H9 (cell line): Measurements from ENCODE around the gene CSTPP1. TPM values are rescaled to one million over a fixed set of nuclear protein-coding genes. Genes with fewer than 3 reads are reported as not detected.

Source experiments
- DNase-seq: peaks from one replicate; pipeline ENCODE4 v3.0.0-alpha.2; 2017
- H2AFZ ChIP-seq: one replicate; pipeline ENCODE4 v1.6.1; 2013; ENCODE audit warnings: mild to moderate bottlenecking, low read length, control low read depth, moderate library complexity
- H2AK5ac ChIP-seq: 2 replicates; pipeline ENCODE4 v1.6.1; 2013; ENCODE audit warnings: low read length, control low read depth, mixed read lengths; ENCODE audit not compliant: insufficient read length
- H2BK120ac ChIP-seq: one replicate; pipeline ENCODE4 v1.6.1; 2013; ENCODE audit warnings: low read depth, mild to moderate bottlenecking, low read length, control low read depth, inconsistent platforms; ENCODE audit not compliant: poor library complexity, severe bottlenecking
- H2BK12ac ChIP-seq: 2 replicates; pipeline ENCODE4 v1.6.1; 2013; ENCODE audit warnings: low read length, control low read depth, mixed read lengths, low read depth; ENCODE audit not compliant: insufficient read length
- H2BK15ac ChIP-seq: 2 replicates; pipeline ENCODE4 v1.6.1; 2013; ENCODE audit warnings: low read depth, low read length, control low read depth
- H2BK20ac ChIP-seq: one replicate; pipeline ENCODE4 v1.6.1; 2013; ENCODE audit warnings: low read depth, mild to moderate bottlenecking, low read length, control low read depth, inconsistent platforms; ENCODE audit not compliant: poor library complexity, severe bottlenecking
- H2BK5ac ChIP-seq: 2 replicates; pipeline ENCODE4 v1.6.1; 2013; ENCODE audit warnings: low read length, control low read depth, mixed read lengths; ENCODE audit not compliant: insufficient read length
- H3K14ac ChIP-seq: 2 replicates; pipeline ENCODE4 v1.6.1; 2013; ENCODE audit warnings: low read length, control low read depth; ENCODE audit not compliant: insufficient read depth
- H3K18ac ChIP-seq: 2 replicates; pipeline ENCODE4 v1.6.1; 2013; ENCODE audit warnings: low read depth, mild to moderate bottlenecking, mixed read lengths, low read length, control low read depth; ENCODE audit not compliant: insufficient read length
- H3K23ac ChIP-seq: 2 replicates; pipeline ENCODE4 v1.6.1; 2013; ENCODE audit warnings: low read length, control low read depth, mixed read lengths, low read depth; ENCODE audit not compliant: insufficient read length
- H3K23me2 ChIP-seq: 2 replicates; pipeline ENCODE4 v1.6.1; 2013; ENCODE audit warnings: low read depth, mild to moderate bottlenecking, mixed read lengths, low read length, control low read depth; ENCODE audit not compliant: insufficient read length, poor library complexity, severe bottlenecking
- H3K27ac ChIP-seq: 2 replicates; pipeline ENCODE4 v1.5.1; 2013; ENCODE audit warnings: low read length, control low read depth, mixed read lengths, low read depth; ENCODE audit not compliant: insufficient read length
- H3K27me3 ChIP-seq: 2 replicates; pipeline ENCODE4 v1.6.1; 2013; ENCODE audit warnings: low read length, control low read depth, inconsistent platforms; ENCODE audit not compliant: insufficient read depth
- H3K4ac ChIP-seq: 2 replicates; pipeline ENCODE4 v1.6.1; 2013; ENCODE audit warnings: low read depth, mild to moderate bottlenecking, control low read depth, inconsistent platforms, low read length, moderate library complexity
- H3K4me1 ChIP-seq: 2 replicates; pipeline ENCODE4 v1.6.1; 2013; ENCODE audit warnings: low read length, control low read depth, inconsistent platforms; ENCODE audit not compliant: insufficient read depth
- H3K4me2 ChIP-seq: 2 replicates; pipeline ENCODE4 v1.6.1; 2013; ENCODE audit warnings: low read length, control low read depth, mixed read lengths; ENCODE audit not compliant: insufficient read length, insufficient read depth
- H3K56ac ChIP-seq: 2 replicates; pipeline ENCODE4 v1.6.1; 2013; ENCODE audit warnings: low read depth, mild to moderate bottlenecking, mixed read lengths, low read length, control low read depth; ENCODE audit not compliant: insufficient read length
- H3K79me1 ChIP-seq: 2 replicates; pipeline ENCODE4 v1.6.1; 2013; ENCODE audit warnings: low read depth, mild to moderate bottlenecking, moderate library complexity, low read length, control low read depth, inconsistent platforms; ENCODE audit not compliant: insufficient read depth, poor library complexity, severe bottlenecking
- H3K79me2 ChIP-seq: 2 replicates; pipeline ENCODE4 v1.6.1; 2013; ENCODE audit warnings: low read length, control low read depth, inconsistent platforms; ENCODE audit not compliant: insufficient read depth
- H3K9ac ChIP-seq: 2 replicates; pipeline ENCODE4 v1.6.1; 2013; ENCODE audit warnings: low read length, control low read depth, mixed read lengths; ENCODE audit not compliant: insufficient read length; ENCODE audit errors: extremely low read depth
- H3K9me3 ChIP-seq: one replicate; pipeline ENCODE4 v1.6.1; 2013; ENCODE audit warnings: low read depth, low read length, inconsistent platforms; ENCODE audit not compliant: control insufficient read depth
- H3T11ph ChIP-seq: one replicate; pipeline ENCODE4 v1.6.1; 2013; ENCODE audit warnings: mild to moderate bottlenecking, low read length, control low read depth, inconsistent platforms
- H4K20me1 ChIP-seq: one replicate; pipeline ENCODE4 v1.6.1; 2013; ENCODE audit not compliant: control insufficient read depth, insufficient read length, insufficient read depth
- H4K5ac ChIP-seq: 2 replicates; pipeline ENCODE4 v1.6.1; 2013; ENCODE audit warnings: low read depth, mild to moderate bottlenecking, mixed read lengths, low read length, control low read depth; ENCODE audit not compliant: insufficient read length
- H4K8ac ChIP-seq: replicated peaks from 2 replicates; pipeline ENCODE4 v1.6.1; 2013; ENCODE audit warnings: low read length, control low read depth, mixed read lengths, low read depth; ENCODE audit not compliant: insufficient read length
- H4K91ac ChIP-seq: 2 replicates; pipeline ENCODE4 v1.6.1; 2013; ENCODE audit warnings: low read depth, mild to moderate bottlenecking, moderate library complexity, mixed read lengths, low read length, control low read depth; ENCODE audit not compliant: insufficient read length
- H3K27ac Mint-ChIP-seq, 3 experiments: 2 replicates in 2 of 3; 3 replicates in 1 of 3; pipeline ENCODE4 v1.8.0; 2020 to 2021; ENCODE audit warnings: mixed read lengths in 3 of 3, mild to moderate bottlenecking in 1 of 3, moderate library complexity in 1 of 3
- H3K27me3 Mint-ChIP-seq: 2 replicates; pipeline ENCODE4 v1.8.0; 2021; ENCODE audit warnings: low read depth, mild to moderate bottlenecking, moderate library complexity, mixed read lengths
- H3K36me3 Mint-ChIP-seq, 3 experiments: 2 replicates in 2 of 3; 3 replicates in 1 of 3; pipeline ENCODE4 v1.8.0; 2020 to 2021; ENCODE audit warnings: low read depth in 3 of 3, mixed read lengths in 3 of 3; ENCODE audit not compliant: insufficient read depth in 1 of 3
- H3K4me1 Mint-ChIP-seq, 2 experiments: 2 replicates each; pipeline ENCODE4 v1.8.0; 2020; ENCODE audit warnings: mixed read lengths in 2 of 2
- H3K4me3 Mint-ChIP-seq, 2 experiments: 2 replicates in 1 of 2; 3 replicates in 1 of 2; pipeline ENCODE4 v1.8.0; 2020 to 2021; ENCODE audit warnings: mild to moderate bottlenecking in 2 of 2, mixed read lengths in 2 of 2, moderate library complexity in 1 of 2
- H3K9me3 Mint-ChIP-seq, 2 experiments: 2 replicates in 1 of 2; 3 replicates in 1 of 2; pipeline ENCODE4 v1.8.0; 2020; ENCODE audit warnings: mild to moderate bottlenecking in 2 of 2, mixed read lengths in 2 of 2, moderate library complexity in 1 of 2
- WGBS: extraction: QIAGEN DNeasy Blood & Tissue Kit; methylation state at CpG from one replicate; pipeline ENCODE4 v1.1.7; 2013; ENCODE audit warnings: missing lambda C conversion rate, low lambda C conversion rate, mixed read lengths; ENCODE audit not compliant: insufficient read length; ENCODE audit errors: extremely low coverage; 5-methylcytosine and 5-hydroxymethylcytosine counted together
- total RNA-seq: library from RNA; stranded (reverse); gene quantifications from 2 replicates; pipeline ENCODE4 v1.2.1, GENCODE V29; 2021
- TF ChIP-seq, protein P1 (sequence below): fragments of 200-600 bp; sonication (generic); conservative IDR thresholded peaks from 3 replicates; pipeline ENCODE4 v1.8.0; 2021; ENCODE audit warnings: antibody characterized with exemption, mild to moderate bottlenecking

Gene CSTPP1
- total RNA-seq, 1 experiment from 2014 or later: 21.2 TPM

DNA sequence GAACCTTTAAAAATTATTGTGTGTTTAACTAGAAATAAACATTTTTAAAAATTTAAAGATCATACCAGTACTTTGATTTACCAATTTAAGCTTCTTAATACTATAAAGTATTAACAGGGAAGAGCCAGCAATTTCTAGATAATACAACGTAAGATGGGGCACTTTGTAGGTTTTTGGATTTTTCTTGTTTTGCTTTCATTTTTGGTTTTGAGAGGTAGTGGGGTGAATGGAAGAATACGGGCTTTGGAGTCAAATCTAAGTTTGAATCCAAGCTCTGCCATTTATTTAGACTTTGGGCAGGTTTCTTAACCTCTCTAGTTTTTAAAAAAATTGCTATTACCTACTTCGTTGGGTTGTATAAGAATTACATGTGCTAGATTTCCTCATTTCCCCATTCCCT lies 44.9 kb downstream of the CSTPP1 start:
- Mint-ChIP-seq H3K4me3 (no peak overlapping the region), H3K27ac (no peak overlapping the region), H3K9me3 (no peaks in the 10 kb centered on the region), H3K4me1 (peaks cover 33 to 43% of the 10 kb centered on the region in 2 experiments), H3K27me3 (no peaks in the 10 kb centered on the region; the same call in 1 of the 2 replicates), H3K36me3 (no peaks in the 10 kb centered on the region)
- H3K79me1 ChIP-seq: no peaks in the 10 kb centered on the region
- H2BK5ac ChIP-seq: no peak overlapping the region
- no peak overlapping the region for H3K56ac ChIP-seq
- no peaks in the 10 kb centered on the region for H3K79me2 ChIP-seq
- TF ChIP-seq, protein P1, sequence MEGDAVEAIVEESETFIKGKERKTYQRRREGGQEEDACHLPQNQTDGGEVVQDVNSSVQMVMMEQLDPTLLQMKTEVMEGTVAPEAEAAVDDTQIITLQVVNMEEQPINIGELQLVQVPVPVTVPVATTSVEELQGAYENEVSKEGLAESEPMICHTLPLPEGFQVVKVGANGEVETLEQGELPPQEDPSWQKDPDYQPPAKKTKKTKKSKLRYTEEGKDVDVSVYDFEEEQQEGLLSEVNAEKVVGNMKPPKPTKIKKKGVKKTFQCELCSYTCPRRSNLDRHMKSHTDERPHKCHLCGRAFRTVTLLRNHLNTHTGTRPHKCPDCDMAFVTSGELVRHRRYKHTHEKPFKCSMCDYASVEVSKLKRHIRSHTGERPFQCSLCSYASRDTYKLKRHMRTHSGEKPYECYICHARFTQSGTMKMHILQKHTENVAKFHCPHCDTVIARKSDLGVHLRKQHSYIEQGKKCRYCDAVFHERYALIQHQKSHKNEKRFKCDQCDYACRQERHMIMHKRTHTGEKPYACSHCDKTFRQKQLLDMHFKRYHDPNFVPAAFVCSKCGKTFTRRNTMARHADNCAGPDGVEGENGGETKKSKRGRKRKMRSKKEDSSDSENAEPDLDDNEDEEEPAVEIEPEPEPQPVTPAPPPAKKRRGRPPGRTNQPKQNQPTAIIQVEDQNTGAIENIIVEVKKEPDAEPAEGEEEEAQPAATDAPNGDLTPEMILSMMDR: no peak
- no peak overlapping the region for H4K5ac ChIP-seq
- no peak overlapping the region for H3K4ac ChIP-seq
- peaks cover 5% of the 10 kb centered on the region for H3K4me1 ChIP-seq
- no peak overlapping the region for H2BK12ac ChIP-seq
- no peak overlapping the region for H2AK5ac ChIP-seq
- no peaks in the 10 kb centered on the region for H3K23me2 ChIP-seq
- no peak overlapping the region for H3T11ph ChIP-seq
- no peak overlapping the region for H2BK120ac ChIP-seq
- no peak overlapping the region for H4K91ac ChIP-seq
- no peak for DNase-seq
- H3K9me3 ChIP-seq: no peaks in the 10 kb centered on the region
- H2BK20ac ChIP-seq: no peak overlapping the region
- no peak overlapping the region for H4K8ac ChIP-seq
- H3K27me3 ChIP-seq: no peaks in the 10 kb centered on the region
- no peak overlapping the region for H2AFZ ChIP-seq
- H3K14ac ChIP-seq: no peak overlapping the region
- no peak overlapping the region for H3K18ac ChIP-seq
- no CpG with 5 or more reads among the region's 3 CpGs for WGBS
- no peak overlapping the region for H3K9ac ChIP-seq
- H2BK15ac ChIP-seq: no peak overlapping the region
- no peak overlapping the region for H3K23ac ChIP-seq
- H3K4me2 ChIP-seq: no peak overlapping the region
- no peak overlapping the region for H3K27ac ChIP-seq
- H4K20me1 ChIP-seq: no peaks in the 10 kb centered on the region
